Middle frontal gyrus (tissue), 1 donor: ENCODE results near the gene GRM4.

Experiments used
- DNase-seq: peaks from one replicate; pipeline ENCODE4 v3.0.0-alpha.2; 2015; ENCODE audit warnings: low spot score; ENCODE audit errors: extremely low spot score

The GRM4 gene

DNA sequence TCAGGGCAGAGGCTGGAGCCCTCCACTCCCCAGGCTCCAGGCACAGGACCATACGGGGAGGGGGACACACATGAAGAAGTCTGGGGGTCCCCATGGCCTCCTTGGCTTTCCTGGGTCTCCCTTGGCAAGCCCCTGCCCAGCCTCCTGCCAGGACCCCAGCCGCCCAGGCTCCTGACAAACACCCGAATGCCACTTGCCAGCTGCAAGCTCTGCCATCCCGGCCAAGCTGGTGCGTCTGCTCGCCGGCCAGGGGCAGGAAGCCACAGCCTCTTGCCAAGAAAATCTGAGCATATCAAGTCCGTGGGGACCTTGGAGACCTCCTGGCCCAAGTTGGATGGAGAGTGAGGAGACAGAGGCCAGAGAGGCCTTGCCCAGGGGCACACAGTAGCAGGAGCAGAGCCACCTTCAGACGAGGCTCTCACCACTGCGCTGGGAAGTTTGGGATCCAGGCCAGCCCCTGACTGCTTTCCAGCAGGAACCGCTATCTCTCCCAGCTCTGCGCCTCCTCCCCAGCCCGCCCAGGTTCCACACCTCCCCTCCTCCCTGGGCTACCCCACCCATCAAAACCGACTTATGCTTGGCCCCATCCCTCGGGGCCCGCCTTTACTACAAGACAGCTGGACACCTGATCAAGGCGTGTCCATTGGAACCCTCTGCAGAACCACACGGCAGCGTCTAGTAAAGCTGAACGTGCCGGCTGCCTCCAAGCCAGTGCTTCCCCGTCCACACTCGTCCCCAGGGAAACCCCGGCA, 80.2 kb downstream of the GRM4 start:
- DNase-seq = no peak

DNA sequence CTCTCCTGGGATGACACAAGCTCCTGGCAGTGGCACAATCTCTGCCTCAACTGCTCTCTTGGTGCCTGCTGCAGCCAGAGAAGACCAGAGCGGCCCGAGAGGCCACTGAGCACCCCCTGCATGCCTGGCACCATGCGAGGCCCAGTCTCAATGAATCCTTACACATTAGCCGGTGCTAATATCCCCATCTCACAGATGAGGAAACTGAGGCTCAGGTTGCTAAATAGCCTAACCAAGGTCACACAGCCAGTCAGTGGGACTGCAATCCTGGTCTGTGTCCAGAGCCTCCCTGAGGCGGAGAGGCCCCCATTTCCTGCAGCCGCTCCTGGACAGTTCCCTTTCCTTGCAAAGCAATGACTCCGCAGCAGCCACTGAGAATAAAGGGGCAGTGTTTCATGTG, 81.2 kb downstream of the GRM4 start:
- DNase-seq = no peak

DNA sequence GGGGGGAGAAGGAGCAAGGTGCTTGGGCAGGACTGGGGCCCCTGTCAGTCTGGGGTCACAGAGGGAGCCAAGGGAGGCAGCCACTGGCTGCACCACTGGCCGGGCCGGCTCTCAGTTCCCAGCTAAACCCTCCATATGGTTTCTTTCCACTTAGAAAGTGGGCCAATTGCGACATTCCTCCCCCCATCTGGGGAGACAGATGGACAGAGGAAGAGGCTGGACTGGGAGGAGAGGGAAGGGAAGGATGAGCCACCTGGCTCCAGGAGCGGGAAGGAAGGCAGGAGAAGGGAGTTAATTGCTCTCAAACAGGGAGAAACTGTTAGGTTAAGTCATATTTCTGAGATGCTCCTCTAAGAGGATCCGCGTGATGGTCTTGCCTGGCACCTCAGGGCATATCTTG, 82.2 kb downstream of the GRM4 start:
- no peak for DNase-seq

DNA sequence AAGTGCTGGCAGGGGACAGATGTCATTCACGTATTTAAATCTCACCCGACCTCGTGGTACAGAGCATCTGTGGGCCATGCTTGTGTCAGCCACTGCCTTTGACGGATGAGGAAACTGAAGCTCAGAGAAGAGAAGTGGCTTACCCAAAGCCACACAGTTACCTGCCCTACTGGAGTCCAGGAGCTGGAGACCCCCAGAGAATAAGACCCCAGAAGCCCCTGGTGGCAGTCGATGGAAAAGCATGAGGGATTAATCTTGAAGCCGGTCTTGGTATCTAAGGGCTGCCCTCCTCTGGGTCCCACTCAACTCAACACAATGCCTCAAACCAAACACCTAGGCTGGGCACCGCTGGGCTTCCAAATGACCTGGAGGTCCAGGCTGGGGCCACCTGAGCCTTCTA, 83.1 kb downstream of the GRM4 start:
- no peak for DNase-seq

DNA sequence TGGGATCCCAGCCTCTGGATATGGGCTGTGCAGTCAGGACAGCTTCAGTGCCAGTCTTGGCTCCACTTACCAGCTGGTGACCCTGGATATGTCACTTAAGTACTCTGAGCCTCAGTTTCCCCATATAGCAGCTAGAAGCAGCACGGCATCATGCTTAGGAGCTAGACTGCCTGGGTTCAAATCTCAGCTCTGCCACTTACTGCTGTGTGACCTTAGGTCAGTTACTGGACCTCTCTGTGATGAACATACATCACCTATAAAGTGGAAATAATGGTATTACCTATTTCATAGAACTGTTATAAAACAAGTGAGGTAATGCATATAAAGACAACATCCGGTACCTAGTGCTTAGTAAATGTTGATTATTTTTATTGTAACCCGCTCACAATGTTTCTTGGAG, 83.7 kb downstream of the GRM4 start:
- no peak for DNase-seq

DNA sequence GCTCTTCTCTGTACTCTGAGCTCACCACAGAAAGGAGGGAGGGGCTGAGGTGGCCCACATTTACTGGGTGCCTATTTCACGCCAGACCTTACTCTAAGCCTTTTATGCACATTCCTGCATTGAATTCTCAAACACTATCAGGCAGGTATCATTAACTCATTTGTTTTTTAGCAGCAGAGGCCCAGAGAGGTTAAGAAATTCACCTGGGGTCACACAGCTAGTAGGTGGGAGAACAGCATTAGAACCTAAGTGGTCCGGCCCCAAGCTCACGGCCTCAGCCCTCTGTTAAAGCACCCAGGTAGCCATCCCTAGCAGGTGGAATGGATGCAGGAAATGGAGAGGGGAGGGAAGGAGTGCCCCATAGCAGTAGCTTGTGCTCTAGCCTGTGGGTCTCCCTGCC, 84.5 kb downstream of the GRM4 start:
- no peak for DNase-seq

DNA sequence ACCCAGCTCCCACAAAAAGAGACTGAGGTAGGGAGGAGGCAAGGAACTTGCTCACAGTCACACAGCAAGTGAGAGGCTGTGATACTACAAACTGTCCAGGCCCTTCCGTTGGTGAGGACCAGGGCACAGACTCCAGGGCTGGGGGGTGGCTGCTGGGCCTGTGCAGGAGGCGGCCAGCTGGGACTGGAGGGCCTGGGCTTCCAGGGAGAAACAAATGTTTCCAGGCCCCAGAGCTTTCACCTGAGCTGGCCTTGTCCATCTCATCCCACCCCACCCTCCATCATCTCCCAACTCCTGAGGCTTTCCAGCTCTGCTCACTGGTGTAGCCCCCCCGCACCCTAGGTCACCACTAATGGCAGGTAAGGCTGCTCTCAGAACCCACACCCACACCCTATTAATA, 86.0 kb downstream of the GRM4 start:
- DNase-seq = no peak

DNA sequence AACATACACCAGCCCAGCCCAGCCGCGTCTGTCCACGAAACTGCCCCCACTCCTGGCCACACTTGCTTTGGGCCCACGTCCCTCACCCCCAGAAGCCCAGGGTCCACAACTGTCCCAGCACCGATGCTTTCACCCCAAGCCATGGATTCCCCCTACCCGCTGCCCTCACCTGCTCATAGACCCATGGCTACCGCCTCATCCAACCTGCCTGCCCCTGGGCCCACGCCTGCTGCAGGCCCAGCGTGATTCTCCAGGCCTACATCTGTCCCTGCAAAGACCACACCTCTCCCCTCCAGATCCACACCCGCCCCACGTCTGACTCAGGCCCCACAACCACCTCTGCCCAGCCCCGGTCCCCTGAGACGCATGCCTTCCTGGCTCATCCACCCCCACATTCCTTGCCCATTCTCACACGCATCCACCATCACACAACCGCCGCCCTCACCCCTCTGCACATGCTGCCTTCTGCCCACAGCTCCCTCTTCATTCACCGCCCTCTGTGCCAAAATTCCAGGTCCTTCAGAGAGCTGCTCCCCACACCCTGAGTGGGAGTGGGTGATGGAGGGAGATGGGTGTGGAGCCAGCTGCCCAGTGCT, 86.7 kb downstream of the GRM4 start:
- no peak for DNase-seq

DNA sequence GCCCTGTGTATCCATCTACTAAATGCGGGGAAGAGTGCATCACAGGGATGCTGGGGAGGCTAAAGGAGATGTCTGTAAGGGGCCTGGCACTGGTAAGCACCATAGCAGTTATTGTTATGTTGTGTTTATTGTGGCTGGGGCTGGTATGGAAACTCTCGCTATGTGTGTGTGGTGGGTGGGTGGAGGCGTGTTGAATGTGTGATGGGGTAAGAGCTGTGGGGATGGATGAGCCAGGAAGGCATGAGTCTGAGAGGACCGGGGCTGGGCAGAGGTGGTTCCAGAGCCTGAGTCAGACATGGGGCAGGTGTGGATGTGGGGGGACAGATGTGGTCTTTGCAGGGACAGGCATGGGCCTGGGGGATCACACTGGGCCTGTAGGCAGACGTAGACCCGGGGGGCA, 88.1 kb downstream of the GRM4 start:
- no peak for DNase-seq

DNA sequence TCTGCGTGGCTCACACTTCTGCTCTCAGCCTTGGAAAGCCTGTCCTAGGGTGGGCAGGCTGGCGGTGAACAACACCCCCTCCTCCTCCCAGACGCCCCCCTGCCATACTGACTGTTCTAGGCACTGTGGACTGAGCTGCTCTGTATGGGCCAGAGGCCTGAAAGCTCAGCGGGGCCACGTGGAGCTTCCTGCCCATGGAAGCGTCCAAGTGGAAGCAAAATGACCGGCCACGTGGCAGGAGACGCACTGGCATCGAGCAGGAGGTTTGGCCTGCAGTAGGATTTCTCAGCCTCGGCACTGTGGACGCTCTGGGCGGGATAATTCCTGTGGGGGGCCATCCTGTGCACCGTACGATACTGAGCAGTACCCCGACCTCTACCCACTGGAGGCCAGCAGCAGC, 88.7 kb downstream of the GRM4 start:
- DNase-seq = no peak

DNA sequence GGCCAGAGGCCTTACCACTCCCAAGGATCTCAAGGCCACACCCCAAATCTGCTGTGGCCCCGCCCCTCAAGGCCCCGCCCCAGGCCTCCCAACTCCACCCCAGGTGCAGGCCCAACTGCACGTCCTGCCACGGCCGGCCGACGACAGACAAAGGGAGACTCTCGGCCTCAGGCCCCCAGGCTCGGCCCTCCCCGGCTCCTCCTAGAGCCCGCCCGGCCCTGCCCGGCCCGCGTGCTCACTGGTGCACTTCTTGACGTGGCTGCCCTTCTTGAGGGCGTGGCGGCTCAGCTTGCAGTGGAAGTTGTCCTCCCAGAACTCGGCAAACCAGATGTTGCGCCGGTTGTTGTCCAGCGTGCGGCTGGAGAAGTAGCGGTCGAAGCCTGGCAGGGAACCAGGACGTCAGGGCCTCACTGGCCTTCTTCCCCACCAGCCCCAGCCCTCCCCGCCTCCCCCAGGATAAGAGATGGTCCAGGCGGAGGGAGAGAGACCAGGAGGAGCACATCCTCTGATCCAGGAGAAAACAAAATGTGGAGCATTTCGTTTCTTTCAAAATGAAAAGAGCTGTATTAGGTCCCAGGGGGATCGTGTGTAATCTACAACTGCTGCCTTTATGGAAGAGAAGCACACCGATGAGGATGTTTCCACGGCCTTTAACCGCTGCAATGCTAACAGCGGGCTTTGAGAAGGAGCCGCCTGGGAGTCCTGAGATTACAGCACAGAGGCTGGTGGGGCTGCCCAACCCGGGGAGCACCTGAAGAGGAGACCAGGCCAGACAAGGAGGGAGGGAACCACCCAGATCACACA, 89.4 kb downstream of the GRM4 start:
- no peak for DNase-seq

DNA sequence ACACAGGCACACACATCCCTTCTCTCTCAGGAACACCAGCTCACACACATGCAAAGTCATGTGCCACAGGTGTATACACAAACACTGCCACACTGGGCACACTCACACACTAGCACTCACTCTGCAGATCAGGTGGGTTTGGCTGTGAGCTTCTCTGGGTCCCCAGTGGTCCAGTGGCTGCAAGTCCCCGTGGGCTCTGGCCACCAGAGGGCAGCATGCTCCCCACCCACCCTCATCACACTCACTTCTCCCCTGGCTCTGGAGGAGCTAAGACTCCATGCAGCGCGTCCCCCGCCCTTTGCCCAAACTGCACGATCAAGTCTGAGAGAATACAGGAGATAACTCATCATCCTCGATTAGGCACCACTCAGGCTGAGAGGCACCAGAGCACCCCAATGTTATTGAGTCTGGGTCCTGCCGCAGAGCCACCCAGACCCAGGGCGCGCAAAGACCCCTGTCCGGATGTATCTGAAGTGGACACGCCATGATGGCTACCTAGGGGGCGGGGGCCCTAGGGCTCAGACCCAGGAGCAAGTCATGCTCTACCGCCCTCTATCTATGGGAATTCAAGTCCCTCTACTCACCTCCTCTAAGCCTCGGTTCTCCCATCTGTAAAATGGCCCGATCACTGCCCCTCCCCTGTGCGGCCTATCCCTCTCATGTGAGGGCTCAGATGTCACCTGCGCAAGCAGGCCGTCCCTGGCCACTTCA, 90.5 kb downstream of the GRM4 start:
- no peak for DNase-seq

DNA sequence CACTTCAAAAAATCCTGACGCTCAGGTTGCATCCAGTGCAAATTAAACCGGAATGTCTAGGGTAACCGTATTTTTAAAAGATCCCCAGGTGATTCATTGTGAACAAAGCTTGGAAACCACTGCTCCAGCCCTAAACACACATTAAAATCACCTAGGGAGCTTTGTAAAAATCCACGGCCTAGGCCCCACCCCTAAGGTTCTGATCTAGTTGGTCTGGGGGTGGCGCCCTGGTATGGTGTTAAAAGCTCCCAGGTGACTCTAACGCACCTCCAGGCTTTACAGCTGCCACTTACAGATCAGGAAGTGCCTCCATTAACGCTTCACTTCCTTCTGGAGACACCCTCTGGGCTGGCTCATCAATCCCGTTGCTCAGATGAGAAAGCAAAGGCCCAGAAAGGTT, 92.2 kb downstream of the GRM4 start:
- DNase-seq = no peak

DNA sequence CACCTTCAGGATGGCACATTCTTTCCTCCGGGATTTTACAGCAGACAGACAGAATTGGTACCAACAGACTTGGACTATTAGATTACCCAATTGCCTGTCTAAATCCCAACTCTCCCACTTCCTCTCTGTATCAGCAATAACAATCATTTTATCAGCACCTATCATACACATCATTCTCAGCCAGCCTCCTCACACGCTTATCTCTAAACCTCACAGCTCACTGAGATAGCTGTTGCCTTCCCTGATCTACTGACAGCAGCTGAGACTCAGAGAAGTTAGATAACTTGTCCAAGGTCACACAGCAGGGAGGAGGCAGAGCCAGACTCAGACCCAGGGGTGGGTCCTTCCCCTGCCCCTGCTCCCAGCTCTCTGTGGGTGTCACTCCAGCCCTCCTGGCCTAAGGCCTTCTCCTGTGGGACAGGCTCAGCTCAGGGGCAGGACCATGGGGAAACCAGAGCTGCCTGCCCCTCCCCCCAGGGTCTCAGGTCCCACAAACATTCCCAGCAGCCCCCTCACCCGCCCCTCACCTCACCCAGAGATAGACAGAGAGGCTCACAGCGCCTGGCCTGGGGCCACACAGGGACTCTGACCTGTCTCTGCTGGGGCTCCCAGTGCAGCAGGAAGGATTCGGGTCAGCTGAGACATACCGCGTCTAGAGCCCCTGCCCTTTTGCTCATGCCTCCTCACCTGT, 92.8 kb downstream of the GRM4 start:
- DNase-seq = no peak

DNA sequence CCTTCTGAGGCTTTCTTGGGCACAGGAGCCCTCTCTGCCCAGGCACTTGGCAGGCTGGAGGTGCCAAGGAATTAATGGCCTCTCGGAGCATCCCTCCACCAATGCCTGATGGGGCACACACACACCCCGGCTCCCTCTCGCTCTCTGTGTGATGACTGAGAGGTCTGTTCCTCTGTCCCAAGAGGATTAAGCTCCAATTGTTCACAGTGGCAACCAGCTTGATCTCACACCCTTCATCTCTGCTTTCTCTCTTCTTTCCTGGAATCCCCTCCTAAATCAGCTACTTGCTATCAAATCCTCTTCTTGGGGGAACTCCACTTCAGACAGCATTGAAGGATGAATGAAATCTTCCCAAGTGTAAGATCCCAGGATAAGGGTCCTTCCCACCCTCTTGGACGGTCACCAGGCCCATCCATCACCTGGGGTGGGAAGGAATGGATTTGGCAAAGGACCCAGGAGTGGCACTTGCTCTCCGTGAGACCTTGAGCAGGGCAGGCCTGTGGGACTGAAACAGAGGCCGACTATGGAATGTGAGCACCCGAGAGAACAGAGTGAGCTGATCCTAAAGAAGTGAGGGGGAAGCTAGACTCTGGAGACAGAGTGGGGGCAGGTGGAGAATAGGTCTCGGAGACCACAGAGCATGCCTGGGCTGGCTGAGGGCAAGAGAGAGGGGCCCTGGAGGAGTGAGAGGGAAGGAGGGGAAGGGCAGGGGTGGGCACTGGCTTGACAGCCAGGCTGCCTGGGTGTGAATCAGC, 93.6 kb downstream of the GRM4 start:
- DNase-seq = no peak

DNA sequence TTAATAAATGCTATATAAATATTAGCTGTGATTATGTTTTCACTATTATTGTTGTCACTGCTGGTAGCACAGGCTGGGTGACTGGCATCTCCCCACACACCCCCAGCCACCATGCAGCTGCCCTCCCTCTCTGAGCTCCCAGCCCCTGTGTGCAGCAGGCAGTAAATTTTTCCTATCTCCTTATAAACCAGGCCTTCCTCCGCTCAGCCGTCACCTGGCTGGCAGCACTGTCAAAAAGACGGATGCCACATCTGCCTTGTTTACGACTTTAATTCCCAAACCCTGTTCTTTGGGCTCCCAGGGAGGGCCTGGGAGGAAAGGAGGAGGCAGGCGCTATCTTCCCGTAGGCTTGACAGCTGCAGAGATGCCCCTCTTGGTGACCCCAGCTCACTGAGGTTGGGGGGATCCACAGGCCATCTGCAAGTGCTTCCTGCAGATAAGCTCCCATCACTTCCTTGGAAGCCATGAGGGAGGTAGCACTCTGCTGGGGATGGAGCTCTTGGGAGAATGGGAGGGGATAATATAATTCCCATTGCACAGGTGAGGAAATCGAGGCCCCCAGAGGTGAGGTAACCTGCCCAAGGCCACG, 94.5 kb downstream of the GRM4 start:
- DNase-seq = no peak

DNA sequence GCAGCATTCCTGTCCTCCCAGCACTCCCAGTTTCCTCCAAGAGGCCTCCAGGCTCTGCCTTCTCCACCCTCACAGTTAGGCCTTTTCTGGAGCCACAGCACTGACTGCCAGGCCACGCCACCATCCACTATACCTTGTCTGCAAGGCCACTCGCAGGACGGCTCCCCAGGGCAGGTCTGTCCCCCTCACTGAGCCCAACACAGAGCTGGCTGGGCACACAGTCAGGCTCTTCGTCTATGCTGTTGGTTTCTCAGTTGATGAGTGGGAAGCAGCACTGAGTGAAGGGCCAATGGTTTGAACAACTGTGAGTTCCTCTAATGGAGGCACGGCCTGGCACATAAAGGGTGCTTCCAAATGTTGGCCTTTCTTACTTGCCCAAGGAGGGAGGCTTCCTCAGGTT, 95.2 kb downstream of the GRM4 start:
- DNase-seq = no peak

DNA sequence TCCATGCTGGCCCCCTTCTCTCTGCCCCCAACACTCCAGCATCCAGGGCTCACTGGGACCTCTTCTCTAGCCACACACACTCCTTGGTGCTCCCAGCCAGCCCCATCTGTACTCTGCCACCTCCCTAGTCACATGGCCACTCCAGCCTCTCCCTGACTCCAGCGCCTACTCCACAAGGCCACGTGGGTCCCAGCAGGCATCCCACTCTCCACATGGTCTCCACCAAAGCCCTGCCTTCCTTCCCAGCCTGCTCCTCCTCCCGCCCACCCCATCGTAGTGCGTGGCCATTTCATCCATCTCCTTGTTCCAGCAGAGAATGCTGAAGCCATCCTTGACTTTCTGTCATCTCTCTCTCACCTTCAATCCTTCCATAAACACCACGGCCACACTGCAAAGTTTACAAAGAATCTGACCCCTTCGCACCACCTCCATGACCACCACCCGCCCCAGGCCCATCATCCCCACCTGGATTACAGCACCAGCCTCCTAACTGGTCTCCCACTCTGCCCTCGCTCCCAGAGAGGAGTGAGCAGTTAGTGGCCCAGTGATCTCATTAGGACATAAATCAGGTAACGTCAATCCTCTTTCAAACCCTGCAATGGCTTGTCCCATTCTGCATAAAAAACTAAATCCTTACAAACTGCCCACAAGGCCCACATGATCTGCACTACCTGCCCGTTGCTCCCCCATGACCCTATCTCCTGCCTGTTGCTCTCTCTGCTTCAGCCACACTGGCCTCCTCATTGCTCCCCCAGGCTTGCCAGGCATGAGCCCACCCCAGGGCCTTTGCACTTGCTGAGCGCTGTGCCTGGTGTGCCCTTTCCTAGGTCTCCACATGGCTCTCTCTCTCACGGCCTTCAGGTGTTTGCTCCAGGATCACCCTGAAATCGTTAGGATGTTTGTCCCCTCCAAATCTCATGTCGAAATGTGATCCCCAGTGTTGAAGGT, 96.2 kb downstream of the GRM4 start:
- no peak for DNase-seq
